GM19468 (cell line): Measurements from ENCODE around the gene MPP7.

ENCODE experiments used
- ATAC-seq: cut with Tn5 transposase; IDR thresholded peaks from one replicate; pipeline ENCODE4 v1.9.1; 2021; ENCODE audit warnings: mild to moderate bottlenecking, moderate library complexity, moderate number of reproducible peaks; ENCODE audit not compliant: unreplicated experiment; ENCODE audit errors: extremely low read depth

Gene MPP7

DNA sequence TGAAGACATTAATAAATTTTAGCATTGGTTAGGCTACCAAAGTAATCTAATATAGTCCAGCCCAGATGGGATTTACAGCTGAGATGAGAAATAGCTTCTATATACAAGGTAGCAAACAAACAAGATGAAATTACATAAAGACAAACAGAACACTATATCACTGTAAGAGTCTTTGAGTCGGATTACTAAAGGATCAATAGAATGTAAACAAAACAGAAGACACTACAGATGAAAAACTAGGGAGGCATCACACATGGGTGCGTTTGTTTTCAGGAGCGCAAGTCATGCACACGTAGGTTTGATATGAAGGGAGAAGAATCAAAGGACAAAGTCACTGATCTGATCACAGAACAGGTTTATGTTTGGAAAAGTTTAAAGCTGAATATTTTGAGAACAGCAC, 26.5 kb downstream of the MPP7 start:
- no peak for ATAC-seq

DNA sequence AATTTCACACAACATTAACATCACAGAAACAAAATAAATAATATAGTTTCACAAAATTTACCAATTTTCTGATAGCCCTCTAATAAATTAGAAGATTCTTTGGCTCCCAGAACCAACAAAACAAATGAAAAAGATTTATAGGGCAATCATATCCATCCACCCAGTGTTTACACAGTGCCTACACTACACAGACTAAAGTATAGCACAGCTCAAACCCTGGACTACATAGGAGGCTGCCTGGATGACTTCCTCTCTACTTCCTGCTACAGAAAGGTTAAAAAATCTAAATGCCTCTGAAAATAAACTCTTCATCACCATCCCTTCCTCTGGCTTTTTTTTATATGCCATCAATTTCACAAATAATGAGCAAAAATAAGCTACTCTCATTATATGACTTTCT, 28.4 kb downstream of the MPP7 start:
- no peak for ATAC-seq

DNA sequence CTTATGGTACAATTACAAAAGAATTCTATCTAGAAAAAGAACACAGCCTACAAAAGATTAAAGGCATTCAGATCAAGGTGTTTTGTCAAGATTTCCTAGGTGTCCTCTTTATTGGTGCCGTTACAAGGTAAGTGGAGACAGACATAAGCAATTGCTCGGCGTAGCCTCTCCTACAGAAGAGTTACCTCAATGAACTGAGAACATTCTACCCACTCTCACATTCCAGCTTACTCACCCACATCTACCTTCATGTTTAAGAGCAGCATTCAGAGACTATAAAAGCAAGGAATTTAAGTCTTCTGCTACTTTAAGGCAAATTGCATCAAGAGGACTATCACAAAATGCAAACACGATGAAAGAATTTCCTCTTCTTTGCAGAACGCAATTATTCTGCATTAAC, 29.5 kb downstream of the MPP7 start:
- ATAC-seq: no peak

DNA sequence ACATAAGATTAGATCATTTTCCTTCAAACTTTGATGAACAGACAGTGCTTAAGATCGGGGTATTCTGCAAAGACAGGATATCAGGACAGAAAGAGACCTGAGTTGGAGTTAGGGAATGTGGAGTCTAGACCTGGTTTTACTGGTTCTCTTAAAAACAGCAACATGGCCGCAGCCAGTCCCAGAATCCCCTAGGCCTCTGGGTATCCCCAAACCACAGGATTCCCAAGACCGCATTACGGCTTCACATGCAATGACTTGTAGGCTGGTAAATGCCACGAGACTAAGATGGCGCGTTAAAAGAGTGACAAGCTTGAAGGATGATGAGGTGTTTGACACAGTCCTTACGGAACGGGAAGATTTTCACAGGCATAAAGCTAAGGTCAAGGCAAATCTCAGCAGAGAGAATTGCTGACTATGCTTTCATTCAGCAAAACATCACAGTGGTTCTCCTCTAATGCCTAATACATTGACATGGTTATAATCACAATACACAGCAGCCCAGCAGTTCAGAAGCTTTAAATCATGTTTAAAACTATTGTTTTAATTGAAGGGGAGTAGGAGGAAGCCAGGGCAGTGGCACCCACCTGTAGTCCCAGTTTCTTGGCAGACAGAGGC, 32.9 kb downstream of the MPP7 start:
- no peak for ATAC-seq

DNA sequence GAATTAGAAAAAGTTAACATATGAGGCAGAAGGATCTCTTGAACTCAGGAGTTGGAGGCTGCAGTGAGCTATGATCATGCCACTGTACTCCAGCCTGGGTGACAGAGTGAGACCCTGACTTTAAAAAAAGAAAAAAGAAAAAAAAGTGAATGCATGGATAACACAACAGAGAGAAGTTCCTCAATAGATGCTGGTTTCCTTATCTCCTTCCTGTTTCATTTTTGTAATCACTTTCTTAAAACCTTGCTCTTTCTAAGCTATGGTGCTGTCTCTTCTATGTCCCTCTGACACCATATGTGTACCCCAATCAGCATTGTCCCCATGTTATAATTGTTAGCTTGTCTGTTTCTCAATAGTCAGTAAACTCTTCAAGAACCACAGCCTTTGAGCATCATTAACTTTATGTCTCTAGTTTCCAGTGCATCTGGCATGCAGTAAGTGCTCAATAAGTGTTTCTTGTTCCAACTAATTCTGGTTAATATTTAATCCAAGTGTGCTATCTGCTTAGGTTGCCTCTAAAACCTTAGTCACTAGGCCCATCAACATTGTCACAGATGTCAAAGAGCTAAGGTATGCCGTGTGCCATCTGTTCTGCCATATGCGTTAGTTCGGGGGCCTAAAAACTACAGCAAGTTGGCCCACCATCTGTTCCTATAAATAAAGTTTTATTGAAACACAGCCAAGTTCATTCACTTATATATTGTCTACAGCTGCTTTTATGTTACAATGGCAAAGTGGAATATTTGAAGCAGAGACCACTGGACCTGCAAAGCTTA, 36.2 kb downstream of the MPP7 start:
- ATAC-seq: no peak

DNA sequence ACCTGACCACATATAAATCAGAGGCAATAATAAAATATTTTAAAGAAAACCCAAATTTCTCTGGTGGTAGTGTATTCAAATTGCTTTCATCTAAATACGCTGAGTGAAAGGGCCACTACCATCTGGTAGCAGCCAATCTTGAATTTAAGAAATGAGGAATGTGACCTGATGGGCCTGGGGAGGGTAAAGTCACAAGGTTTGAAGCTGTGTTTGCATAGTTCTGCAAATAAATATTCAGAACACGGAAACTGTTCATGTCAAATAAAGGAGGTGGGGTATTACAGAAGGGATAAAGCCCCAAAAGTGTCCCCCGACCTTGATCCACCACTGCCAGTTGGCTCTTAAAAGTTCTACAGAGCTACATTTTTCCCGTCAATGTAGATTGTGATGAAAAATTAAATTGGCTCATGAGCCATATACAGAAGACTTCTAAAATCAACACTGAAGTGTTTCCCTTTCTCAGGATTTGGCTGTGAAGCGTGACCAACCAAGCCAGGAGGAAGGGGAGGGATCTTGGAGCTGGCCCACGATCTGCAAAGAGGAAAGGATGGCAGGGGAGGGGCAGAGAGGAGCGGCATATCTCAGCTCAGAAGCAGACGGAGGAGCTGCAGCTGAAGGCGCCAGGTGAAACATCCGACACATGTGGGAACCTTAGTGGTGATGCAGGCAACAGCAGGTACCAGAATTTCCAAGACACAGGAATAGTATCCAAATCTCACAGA, 39.6 kb downstream of the MPP7 start:
- ATAC-seq: no peak

DNA sequence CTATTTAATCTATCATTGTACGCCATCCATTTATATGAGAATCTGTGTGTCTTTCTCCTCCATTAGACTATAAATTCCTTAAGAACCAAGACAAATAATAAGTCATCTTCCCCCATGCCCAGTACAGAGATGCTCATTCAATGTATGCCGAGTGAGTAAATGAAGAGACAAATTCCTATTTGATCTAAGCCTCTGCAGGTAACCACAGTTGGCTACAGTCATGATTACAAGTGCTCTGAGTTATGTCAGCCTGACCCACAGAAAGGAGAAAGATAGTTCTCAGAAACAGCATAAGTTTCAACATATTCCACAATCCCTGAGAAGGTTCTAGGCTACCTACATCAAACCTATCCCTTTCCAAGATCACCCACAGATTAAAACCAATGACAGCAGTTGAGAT, 46.1 kb downstream of the MPP7 start:
- no peak for ATAC-seq

DNA sequence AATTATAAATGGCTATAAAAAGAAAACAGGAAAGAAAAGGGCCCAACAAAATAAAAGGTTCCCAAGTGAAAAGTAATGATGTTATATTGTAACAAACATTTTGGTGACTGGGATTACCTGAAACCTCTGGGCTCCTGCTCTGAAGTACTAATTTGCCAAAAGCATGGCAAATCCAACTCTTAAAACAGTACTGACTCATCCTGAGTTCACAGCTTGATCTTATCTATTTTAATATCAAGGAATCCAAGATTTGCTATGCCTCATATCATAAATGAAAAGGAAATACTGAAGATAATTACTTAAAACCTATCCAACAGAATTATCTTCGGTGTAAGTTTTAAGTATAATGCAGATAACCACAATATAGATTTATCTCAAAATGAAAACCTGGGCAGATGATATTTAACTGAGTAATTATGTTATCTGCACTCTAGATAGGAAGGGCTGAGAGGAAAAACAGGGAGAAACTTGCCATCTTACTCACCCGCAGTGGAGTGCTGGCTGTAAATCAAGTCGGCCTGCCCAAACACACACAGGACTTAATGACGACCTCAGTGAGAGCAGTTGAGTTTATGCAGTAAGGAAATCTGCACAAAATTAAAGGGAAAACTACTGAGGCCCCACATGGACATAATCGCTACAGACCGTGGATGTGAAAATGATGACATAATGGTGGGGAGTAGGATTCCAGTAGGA, 48.4 kb downstream of the MPP7 start:
- no peak for ATAC-seq

DNA sequence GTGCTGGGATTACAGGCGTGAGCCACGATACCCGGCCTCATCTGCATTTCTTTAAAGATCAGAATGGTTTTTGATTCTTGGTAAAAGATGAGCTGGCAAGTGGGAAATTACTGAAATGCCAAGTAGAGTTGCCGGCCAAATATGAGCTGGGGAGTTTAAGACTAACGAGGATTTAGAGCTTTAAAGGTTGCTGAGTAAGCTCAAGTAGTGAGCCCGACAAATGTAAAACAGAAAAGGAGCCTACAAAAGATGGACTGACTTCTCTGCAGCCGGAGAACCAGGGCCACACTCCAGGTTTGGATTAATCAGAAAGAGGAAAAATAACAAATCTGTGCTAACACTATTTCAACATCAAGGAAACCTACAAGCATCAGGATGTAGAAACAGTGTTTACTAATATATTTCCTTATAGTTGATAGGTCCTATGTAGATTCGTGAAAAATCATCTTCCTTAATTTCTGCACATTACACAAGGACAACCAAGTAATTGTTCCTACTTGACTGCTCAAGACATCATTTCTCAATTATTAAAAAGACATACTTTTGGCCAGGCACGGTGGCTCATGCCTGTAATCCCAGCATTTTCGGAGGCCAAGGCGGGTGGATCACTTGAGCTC, 49.6 kb downstream of the MPP7 start:
- no peak for ATAC-seq
